GM12878 (cell line): ENCODE measurements around the gene CPSF4L. TPM values are rescaled to one million over a fixed set of nuclear protein-coding genes. Genes with fewer than 3 reads are reported as not detected.

Source experiments
- ATF7 ChIP-seq: fragments of 450-650 bp; IDR thresholded peaks from 2 replicates; pipeline ENCODE4 v1.6.1; 2016; ENCODE audit warnings: low read depth, mild to moderate bottlenecking
- BMI1 ChIP-seq: fragments of 450-650 bp; IDR thresholded peaks from 2 replicates; pipeline ENCODE4 v1.6.1; 2016; ENCODE audit warnings: mild to moderate bottlenecking, moderate library complexity, borderline replicate concordance
- CBFB ChIP-seq: IDR thresholded peaks from 2 replicates; pipeline ENCODE4 v1.6.1; 2016; ENCODE audit warnings: antibody characterized with exemption, low read depth
- DPF2 ChIP-seq: fragments of 450-650 bp; IDR thresholded peaks from 2 replicates; pipeline ENCODE4 v1.6.1; 2017; ENCODE audit warnings: mild to moderate bottlenecking
- E4F1 ChIP-seq: fragments of 450-650 bp; IDR thresholded peaks from 2 replicates; pipeline ENCODE4 v1.6.1; 2018; ENCODE audit warnings: borderline replicate concordance, mild to moderate bottlenecking; ENCODE audit not compliant: partially characterized antibody
- IKZF1 ChIP-seq: fragments of 450-650 bp; conservative IDR thresholded peaks from 2 replicates; pipeline ENCODE4 v1.6.1; 2017; ENCODE audit warnings: antibody characterized with exemption, mild to moderate bottlenecking
- NBN ChIP-seq: fragments of 450-650 bp; IDR thresholded peaks from 2 replicates; pipeline ENCODE4 v1.6.1; 2016
- NFYA ChIP-seq: IDR thresholded peaks from 2 replicates; pipeline ENCODE4 v1.6.1; 2011; ENCODE audit warnings: low read depth, mild to moderate bottlenecking, low read length, improper control_type of control experiment, borderline replicate concordance
- NR2F1 ChIP-seq: fragments of 450-650 bp; conservative IDR thresholded peaks from 2 replicates; pipeline ENCODE4 v1.6.1; 2017; ENCODE audit warnings: mild to moderate bottlenecking
- RBBP5 ChIP-seq: fragments of 200-600 bp; sonication (generic); conservative IDR thresholded peaks from 2 replicates; pipeline ENCODE4 v1.6.1; 2016
- RCOR1 ChIP-seq: conservative IDR thresholded peaks from 2 replicates; pipeline ENCODE4 v1.6.1; 2012; ENCODE audit warnings: low read depth, low read length, improper control_type of control experiment
- RELB ChIP-seq: fragments of 450-650 bp; IDR thresholded peaks from 2 replicates; pipeline ENCODE4 v1.6.1; 2017; ENCODE audit warnings: low read depth, mild to moderate bottlenecking, moderate library complexity
- SRF ChIP-seq, 2 experiments: IDR thresholded peaks; 2 replicates each; pipeline ENCODE4 v1.6.1; 2011; ENCODE audit warnings: low read depth in 2 of 2, low read length in 2 of 2, mild to moderate bottlenecking in 1 of 2, moderate library complexity in 1 of 2
- ZNF687 ChIP-seq: fragments of 450-650 bp; IDR thresholded peaks from 2 replicates; pipeline ENCODE4 v1.6.1; 2017; ENCODE audit warnings: mild to moderate bottlenecking, moderate library complexity
- polyA plus RNA-seq, 11 experiments: library from polyadenylated mRNA; depleted of rRNA in 4 of 11; unstranded in 6 of 11; stranded (reverse) in 5 of 11; fragments of >200 nt; fragmentation: Nextera tagmentation in 4 of 11; fragmentation: Illumina TruSeq in 1 of 11; extraction: Ambion mirVana in 4 of 11; extraction: Trizol in 1 of 11; gene quantifications; 1 replicate in 1 of 11; 2 replicates in 10 of 11; pipeline versions ENCODE4 v1.2.1 to v1.2.3, GENCODE V29; 2011 to 2016; ENCODE audit warnings: inconsistent platforms in 2 of 11, missing spikeins in 2 of 11, low read depth in 1 of 11
- total RNA-seq, 4 experiments: library from RNA; depleted of rRNA in 3 of 4; stranded (reverse); fragments of >200 nt in 3 of 4; fragmentation: Illumina TruSeq in 1 of 4; extraction: Trizol in 1 of 4; gene quantifications; 2 replicates each; pipeline versions ENCODE4 v1.2.1 to v1.2.3, GENCODE V29; 2013 to 2021

CPSF4L gene
- total and polyA plus RNA-seq, 10 of the 15 experiments (the other 5 are each of a cell fraction or from before 2014, with no cell fraction given): not detected

GRCh38 chr17:73291260-73291801 is 29.7 kb upstream of the CPSF4L start (continued):
- TF ChIP-seq CBFB (peak; percentile 58; the same call in 1 of the 2 replicates), IKZF1 (peak; percentile 81), RCOR1 (no peak), NFYA (no peak), RBBP5 (no peak), NR2F1 (peak; percentile 87), BMI1 (no peak), ATF7 (peak; percentile 35; the same call in 1 of the 2 replicates), NBN (peak; percentile 56; the same call in 1 of the 2 replicates), E4F1 (no peak), ZNF687 (no peak), DPF2 (peak; percentile 70; the same call in 1 of the 2 replicates), SRF (IDR thresholded peaks at IDR 0.05; ENCODE audit: low read depth in 2 of 2, low read length in 2 of 2) (peak in 1 of 2 experiments; percentile 29; a peak in 1 of 4 replicates), RELB (peak; percentile 33; the same call in 1 of the 2 replicates)
